HepG2 (cell line): Measurements from ENCODE around the gene GAL3ST1. TPM values are rescaled to one million over a fixed set of nuclear protein-coding genes. Genes with fewer than 3 reads are reported as not detected.

Experiments
- ELF3 ChIP-seq: IDR thresholded peaks from 2 replicates; pipeline ENCODE4 v1.6.1; 2016; ENCODE audit warnings: missing genetic modification reagents, missing compliant biosample characterization
- HOMEZ ChIP-seq: IDR thresholded peaks from 2 replicates; pipeline ENCODE4 v1.6.1; 2016; ENCODE audit warnings: low read depth
- MED1 ChIP-seq: sonication (generic); formaldehyde crosslinking; IDR thresholded peaks from 2 replicates; pipeline ENCODE4 v1.4.0; 2020; ENCODE audit warnings: missing genetic modification reagents
- REPIN1 ChIP-seq: sonication (generic); formaldehyde crosslinking; IDR thresholded peaks from 2 replicates; pipeline ENCODE4 v1.8.0; 2022; ENCODE audit warnings: missing genetic modification reagents, low read depth, mild to moderate bottlenecking, borderline replicate concordance
- RFX5 ChIP-seq: IDR thresholded peaks from 2 replicates; pipeline ENCODE4 v1.6.1; 2011; ENCODE audit warnings: low read depth, low read length, improper control_type of control experiment
- THAP9 ChIP-seq: sonication (generic); formaldehyde crosslinking; IDR thresholded peaks from 2 replicates; pipeline ENCODE4; 2020; ENCODE audit warnings: missing genetic modification reagents, mild to moderate bottlenecking, borderline replicate concordance
- TSC22D2 ChIP-seq: sonication (generic); formaldehyde crosslinking; IDR thresholded peaks from 2 replicates; pipeline ENCODE4 v1.5.1; 2020; ENCODE audit warnings: missing genetic modification reagents, mild to moderate bottlenecking, borderline replicate concordance
- U2AF2 ChIP-seq: fragments of 200-400 bp; formaldehyde crosslinking; IDR thresholded peaks from 2 replicates; pipeline ENCODE4 v1.6.1; 2017; ENCODE audit warnings: low read depth, mild to moderate bottlenecking, low read length
- XBP1 ChIP-seq: sonication (generic); formaldehyde crosslinking; IDR thresholded peaks from 2 replicates; pipeline ENCODE4 v1.5.0; 2020; ENCODE audit warnings: missing genetic modification reagents
- ZBTB33 ChIP-seq: sonication (generic); formaldehyde crosslinking; IDR thresholded peaks from 2 replicates; pipeline ENCODE4 v1.4.0; 2020; ENCODE audit warnings: missing genetic modification reagents
- ZBTB37 ChIP-seq: sonication (generic); formaldehyde crosslinking; IDR thresholded peaks from 2 replicates; pipeline ENCODE4 v1.4.0; 2020; ENCODE audit warnings: mild to moderate bottlenecking, missing genetic modification reagents
- ZFP36L1 ChIP-seq: sonication (generic); formaldehyde crosslinking; IDR thresholded peaks from 2 replicates; pipeline ENCODE4 v1.8.0; 2022; ENCODE audit warnings: mild to moderate bottlenecking, missing genetic modification reagents, moderate library complexity
- ZFP91 ChIP-seq: sonication (generic); formaldehyde crosslinking; IDR thresholded peaks from 2 replicates; pipeline ENCODE4 v1.9.0; 2022; ENCODE audit warnings: missing genetic modification reagents, mild to moderate bottlenecking, borderline replicate concordance
- ZNF343 ChIP-seq: sonication (generic); formaldehyde crosslinking; IDR thresholded peaks from 2 replicates; pipeline ENCODE4 v1.4.0; 2020; ENCODE audit warnings: mild to moderate bottlenecking, missing genetic modification reagents
- ZNF549 ChIP-seq: sonication (generic); formaldehyde crosslinking; IDR thresholded peaks from 2 replicates; pipeline ENCODE4 v1.5.0; 2020; ENCODE audit warnings: missing genetic modification reagents
- ZNF800 ChIP-seq: sonication (generic); formaldehyde crosslinking; IDR thresholded peaks from 2 replicates; pipeline ENCODE4 v1.4.0; 2020; ENCODE audit warnings: missing genetic modification reagents
- polyA plus RNA-seq, 8 experiments: library from polyadenylated mRNA; depleted of rRNA in 3 of 8; stranded (reverse) in 7 of 8; unstranded in 1 of 8; fragments of >200 nt; fragmentation: Illumina TruSeq in 4 of 8; extraction: Trizol in 4 of 8; gene quantifications; 2 replicates each; pipeline versions ENCODE4 v1.2.1 to v1.2.3, GENCODE V29; 2011 to 2016; ENCODE audit warnings: low read depth in 4 of 8, missing spikeins in 1 of 8, mixed read lengths in 1 of 8; ENCODE audit not compliant: insufficient read depth in 1 of 8
- total RNA-seq, 5 experiments: library from RNA; depleted of rRNA; stranded (reverse); fragments of >200 nt; fragmentation: Illumina TruSeq; extraction: Trizol; gene quantifications; 2 replicates each; pipeline ENCODE4 v1.2.3, GENCODE V29; 2016; ENCODE audit warnings: low read depth in 1 of 5

Gene GAL3ST1
- total and polyA plus RNA-seq, 2 of the 13 experiments (the other 11 are each of a cell fraction or from before 2014, with no cell fraction given): 4.4 to 14.7 TPM

- TF ChIP-seq THAP9 (CRISPR knock-in tag) (peak; percentile 97), RFX5 (peak; percentile 91), TSC22D2 (CRISPR knock-in tag) (no peak), ZBTB33 (CRISPR knock-in tag) (no peak), ZBTB37 (CRISPR knock-in tag) (no peak), U2AF2 (0 out of 2 replicates have a peak, but pooled peaks have one; percentile 50), ELF3 (CRISPR knock-in tag) (peak; percentile 44), ZNF549 (CRISPR knock-in tag) (no peak), ZFP36L1 (peak; percentile 71; the same call in 1 of the 2 replicates), MED1 (CRISPR knock-in tag) (peak; percentile 49), ZFP91 (CRISPR knock-in tag) (peak; percentile 65; the same call in 1 of the 2 replicates), ZNF800 (peak; percentile 9; the same call in 1 of the 2 replicates), XBP1 (CRISPR knock-in tag) (no peak), REPIN1 (CRISPR knock-in tag) (no peak), HOMEZ (0 out of 2 replicates have a peak, but pooled peaks have one; percentile 17), ZNF343 (CRISPR knock-in tag) (no peak)
These were observed 17.3 kb upstream of the GAL3ST1 start, which contains the start of gene PES1 (continued) for GRCh38 chr22:30591588-30592359.
